ENCODE data around the gene CARD10. TPM values are rescaled to one million over a fixed set of nuclear protein-coding genes. Genes with fewer than 3 reads are reported as not detected.

The CARD10 gene
- total and polyA plus RNA-seq, 2 of the 13 experiments (the other 11 are each of a cell fraction or from before 2014, with no cell fraction given): 35.2 to 55.8 TPM

GRCh38 chr22:37498289-37498909, 20.8 kb downstream of the CARD10 start (continued):
- TF ChIP-seq ZFP91 (CRISPR knock-in tag; IDR thresholded peaks at IDR 0.05; ENCODE audit: borderline replicate concordance) (peak; percentile 49), CTCF (CRISPR knock-in tag; IDR thresholded peaks at IDR 0.05) (peak; percentile 97), BATF2 (CRISPR knock-in tag; IDR thresholded peaks at IDR 0.05) (no peak), CCAR2 (optimal IDR thresholded peaks at IDR 0.05; ENCODE audit: low read depth, low read length) (no peak), TCF7 (IDR thresholded peaks at IDR 0.05; ENCODE audit: low read depth) (no peak), ARID5B (CRISPR knock-in tag; IDR thresholded peaks at IDR 0.05) (no peak), ZNF557 (CRISPR knock-in tag; IDR thresholded peaks at IDR 0.05) (no peak), ERF (CRISPR knock-in tag; IDR thresholded peaks at IDR 0.05) (peak; percentile 25; the same call in 1 of the 2 replicates), ZNF260 (CRISPR knock-in tag; IDR thresholded peaks at IDR 0.05; ENCODE audit: borderline replicate concordance, low read depth) (no peak), TBX2 (CRISPR knock-in tag; IDR thresholded peaks at IDR 0.05; ENCODE audit: borderline replicate concordance) (peak; percentile 29; the same call in 1 of the 2 replicates), ZNF766 (CRISPR knock-in tag; IDR thresholded peaks at IDR 0.05; ENCODE audit: borderline replicate concordance) (no peak), ZNF20 (CRISPR knock-in tag; IDR thresholded peaks at IDR 0.05) (no peak), PATZ1 (CRISPR knock-in tag; IDR thresholded peaks at IDR 0.05) (peak; percentile 69), ZNF441 (CRISPR knock-in tag; IDR thresholded peaks at IDR 0.05; ENCODE audit: borderline replicate concordance) (no peak), MED1 (CRISPR knock-in tag; IDR thresholded peaks at IDR 0.05) (no peak), AGO2 (optimal IDR thresholded peaks at IDR 0.05; ENCODE audit: low read depth, low read length) (peak; percentile 80), ZNF780A (CRISPR knock-in tag; IDR thresholded peaks at IDR 0.05) (no peak), MYNN (CRISPR knock-in tag; IDR thresholded peaks at IDR 0.05; ENCODE audit: low read depth) (no peak), HNRNPL (IDR thresholded peaks at IDR 0.05; ENCODE audit: low read depth, low read length) (peak; percentile 67; the same call in 1 of the 2 replicates), MXD4 (CRISPR knock-in tag; IDR thresholded peaks at IDR 0.05) (no peak)

Data from HepG2 (cell line).